ENCODE data around the gene DPYSL4.
A peak's percentile ranks its signal among the peaks of the same experiment; 100 is the strongest.

The DPYSL4 gene

GRCh38 chr10:132248455-132249225 is 61.9 kb downstream of the DPYSL4 start:
- DNase-seq = peak; percentile 61

GRCh38 chr10:132249226-132249724 is 62.5 kb downstream of the DPYSL4 start:
- DNase-seq = no peak

- DNase-seq = no peak
Observed at GRCh38 chr10:132249824-132250375, 63.2 kb downstream of the DPYSL4 start.

GRCh38 chr10:132250481-132251475 is 64.0 kb downstream of the DPYSL4 start:
- no peak for DNase-seq

GRCh38 chr10:132251928-132252327 is 65.2 kb downstream of the DPYSL4 start:
- DNase-seq = no peak

- DNase-seq = no peak
Observed at GRCh38 chr10:132252412-132252811, 65.7 kb downstream of the DPYSL4 start.

GRCh38 chr10:132253092-132253687 is 66.4 kb downstream of the DPYSL4 start:
- DNase-seq = no peak

- no peak for DNase-seq
Observed at GRCh38 chr10:132254841-132255240, 68.1 kb downstream of the DPYSL4 start.
